ENCODE results near the gene RB1. TPM values are rescaled to one million over a fixed set of nuclear protein-coding genes. Genes with fewer than 3 reads are reported as not detected.

RB1 gene
- total and polyA plus RNA-seq, 5 donors from 2014 or later, result 18.8 to 24.6 (median 23.0) TPM

DNA sequence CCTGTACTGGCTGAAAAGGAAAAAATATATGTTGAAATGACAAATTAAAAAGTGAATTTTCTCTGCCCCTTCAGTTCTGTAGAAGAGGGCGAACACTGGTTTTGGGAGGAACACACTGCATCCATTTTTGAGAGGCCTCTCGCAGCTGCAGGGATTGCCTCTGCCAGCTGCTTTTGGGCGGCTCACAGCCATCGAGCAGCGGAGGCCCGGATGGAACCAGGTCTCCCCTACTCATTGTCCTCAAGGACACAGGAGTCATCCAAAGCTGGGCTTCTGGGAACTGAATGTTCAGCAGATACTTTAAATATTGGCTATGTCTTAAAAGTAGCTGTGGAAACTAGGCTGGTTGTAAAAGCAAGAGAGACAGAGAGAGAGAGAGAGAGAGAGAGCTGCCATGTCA lies 212.2 kb downstream of the RB1 start:
- no peaks in the 10 kb centered on the region for H3K4me1 ChIP-seq (ENCODE audit: control insufficient read depth, insufficient read depth, low read length, poor library complexity, severe bottlenecking)
- H3K27me3 ChIP-seq (ENCODE audit: control insufficient read depth, insufficient read depth, low read length), result no peaks in the 10 kb centered on the region
- peaks cover 29% of the 10 kb centered on the region for H3K36me3 Mint-ChIP-seq
- ATAC-seq (ENCODE audit: low read depth in 2 of 2) (no peak), DNase-seq (no peak)
- H3K27ac Mint-ChIP-seq, result no peak overlapping the region
- H3K9me3 Mint-ChIP-seq, result no peaks in the 10 kb centered on the region
- H3K4me1 Mint-ChIP-seq, result peaks cover 2 to 16% (median 4%) of the 10 kb centered on the region in 4 donors
- H3K9me3 ChIP-seq (ENCODE audit: control insufficient read depth in 2 of 2, low read length in 2 of 2), result no peaks in the 10 kb centered on the region
- H3K4me3 ChIP-seq (ENCODE audit: low read depth, low read length), result no peak overlapping the region
- H3K27ac ChIP-seq (ENCODE audit: insufficient read depth, low read length, poor library complexity, severe bottlenecking), result no peak overlapping the region
- H3K36me3 ChIP-seq (ENCODE audit: control insufficient read depth, insufficient read depth, low read length), result peaks cover 13% of the 10 kb centered on the region
- H3K4me3 Mint-ChIP-seq, result no peak overlapping the region
- H3K27me3 Mint-ChIP-seq, result no peaks in the 10 kb centered on the region

DNA sequence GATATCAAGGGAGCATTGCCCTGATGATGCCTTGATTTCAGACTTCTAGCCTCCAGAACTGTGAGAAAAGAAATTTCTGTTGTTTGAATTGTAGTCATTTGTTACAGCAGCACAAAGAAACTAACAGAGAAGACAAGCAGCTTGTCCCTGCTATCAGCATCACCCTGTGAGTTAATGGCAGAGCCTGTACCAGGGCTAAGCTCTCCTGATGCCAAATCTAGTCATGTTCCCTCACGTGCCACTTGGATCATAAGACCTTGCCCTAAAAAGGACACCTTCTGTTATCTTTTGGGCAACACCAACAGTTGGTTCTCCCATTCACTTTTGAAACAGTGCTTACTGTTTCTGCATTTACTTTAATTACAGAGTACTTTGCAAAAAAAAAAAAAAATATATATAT lies 214.5 kb downstream of the RB1 start:
- Histone ChIP-seq H3K9me3 (ENCODE audit: control insufficient read depth in 2 of 2, low read length in 2 of 2) (no peaks in the 10 kb centered on the region), H3K4me1 (ENCODE audit: control insufficient read depth, insufficient read depth, low read length, poor library complexity, severe bottlenecking) (no peaks in the 10 kb centered on the region), H3K27ac (ENCODE audit: insufficient read depth, low read length, poor library complexity, severe bottlenecking) (no peak overlapping the region), H3K36me3 (ENCODE audit: control insufficient read depth, insufficient read depth, low read length) (peaks cover 10% of the 10 kb centered on the region), H3K4me3 (ENCODE audit: low read depth, low read length) (no peak overlapping the region), H3K27me3 (ENCODE audit: control insufficient read depth, insufficient read depth, low read length) (no peaks in the 10 kb centered on the region)
- DNase-seq (no peak), ATAC-seq (ENCODE audit: low read depth in 2 of 2) (no peak)
- no peak overlapping the region for H3K27ac Mint-ChIP-seq
- H3K27me3 Mint-ChIP-seq, result no peaks in the 10 kb centered on the region
- H3K4me1 Mint-ChIP-seq, result peaks cover 2 to 15% (median 4%) of the 10 kb centered on the region in 4 donors
- no peak overlapping the region for H3K4me3 Mint-ChIP-seq
- peaks cover 17% of the 10 kb centered on the region for H3K36me3 Mint-ChIP-seq
- no peaks in the 10 kb centered on the region for H3K9me3 Mint-ChIP-seq

DNA sequence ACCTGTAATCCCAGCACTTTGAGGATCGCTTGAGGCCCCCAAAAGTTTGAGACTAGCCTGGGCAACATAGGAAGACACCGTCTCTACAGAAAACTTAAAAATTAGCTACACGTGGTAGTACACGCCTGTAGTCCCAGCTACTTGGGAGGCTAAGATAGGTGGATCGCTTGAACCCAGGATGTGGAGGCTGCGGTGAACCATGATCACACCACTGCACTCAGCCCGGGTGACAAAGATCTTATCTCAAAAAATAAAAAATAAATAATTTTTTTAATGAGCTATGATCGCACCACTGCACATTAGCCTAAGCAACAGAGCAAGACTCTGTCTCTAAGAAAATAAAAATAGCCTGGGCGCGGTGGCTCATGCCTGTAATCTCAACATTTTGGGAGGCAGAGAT lies 222.7 kb downstream of the RB1 start:
- Mint-ChIP-seq H3K9me3 (no peaks in the 10 kb centered on the region), H3K36me3 (no peaks in the 10 kb centered on the region), H3K27ac (no peak overlapping the region), H3K27me3 (no peaks in the 10 kb centered on the region), H3K4me1 (peaks cover 18 to 26% (median 23%) of the 10 kb centered on the region in 4 donors), H3K4me3 (no peak overlapping the region)
- Histone ChIP-seq H3K36me3 (ENCODE audit: control insufficient read depth, insufficient read depth, low read length) (peaks cover 6% of the 10 kb centered on the region), H3K4me3 (ENCODE audit: low read depth, low read length) (no peak overlapping the region), H3K27me3 (ENCODE audit: control insufficient read depth, insufficient read depth, low read length) (no peaks in the 10 kb centered on the region), H3K27ac (ENCODE audit: insufficient read depth, low read length, poor library complexity, severe bottlenecking) (no peak overlapping the region), H3K4me1 (ENCODE audit: control insufficient read depth, insufficient read depth, low read length, poor library complexity, severe bottlenecking) (peaks cover 15% of the 10 kb centered on the region), H3K9me3 (ENCODE audit: control insufficient read depth in 2 of 2, low read length in 2 of 2) (no peaks in the 10 kb centered on the region)
- ATAC-seq (ENCODE audit: low read depth in 2 of 2) (no peak), DNase-seq (no peak)

DNA sequence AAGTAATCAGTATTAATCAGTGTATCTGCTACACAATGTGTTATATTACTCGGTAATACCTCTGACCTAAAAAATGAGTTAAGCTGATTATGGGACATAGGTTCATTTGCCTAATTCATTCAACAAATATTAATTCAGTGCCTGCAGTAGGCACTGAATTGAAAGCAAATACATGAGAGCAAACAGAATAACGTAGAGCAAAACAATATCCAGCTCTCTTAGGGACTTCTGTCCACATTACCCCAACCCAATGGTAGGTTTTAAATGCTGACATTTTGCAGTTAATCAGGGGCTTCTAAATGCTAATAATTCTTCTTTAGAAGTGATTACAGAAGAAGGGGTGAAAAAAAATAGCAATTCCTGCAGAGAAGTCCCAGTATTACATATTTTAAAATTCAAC lies 224.4 kb downstream of the RB1 start:
- Histone ChIP-seq H3K27me3 (ENCODE audit: control insufficient read depth, insufficient read depth, low read length) (no peaks in the 10 kb centered on the region), H3K9me3 (ENCODE audit: control insufficient read depth in 2 of 2, low read length in 2 of 2) (no peaks in the 10 kb centered on the region), H3K4me1 (ENCODE audit: control insufficient read depth, insufficient read depth, low read length, poor library complexity, severe bottlenecking) (peaks cover 28% of the 10 kb centered on the region), H3K36me3 (ENCODE audit: control insufficient read depth, insufficient read depth, low read length) (no peaks in the 10 kb centered on the region), H3K4me3 (ENCODE audit: low read depth, low read length) (peak overlapping the region; percentile 38), H3K27ac (ENCODE audit: insufficient read depth, low read length, poor library complexity, severe bottlenecking) (no peak overlapping the region)
- Mint-ChIP-seq H3K4me1 (peaks cover 24 to 31% (median 28%) of the 10 kb centered on the region in 4 donors), H3K27me3 (peaks cover 8% of the 10 kb centered on the region), H3K27ac (no peak overlapping the region), H3K4me3 (no peak overlapping the region), H3K36me3 (no peaks in the 10 kb centered on the region), H3K9me3 (peaks cover 0 to 1% (median 0%) of the 10 kb centered on the region in 7 donors)
- DNase-seq (no peak), ATAC-seq (ENCODE audit: low read depth in 2 of 2) (no peak)

DNA sequence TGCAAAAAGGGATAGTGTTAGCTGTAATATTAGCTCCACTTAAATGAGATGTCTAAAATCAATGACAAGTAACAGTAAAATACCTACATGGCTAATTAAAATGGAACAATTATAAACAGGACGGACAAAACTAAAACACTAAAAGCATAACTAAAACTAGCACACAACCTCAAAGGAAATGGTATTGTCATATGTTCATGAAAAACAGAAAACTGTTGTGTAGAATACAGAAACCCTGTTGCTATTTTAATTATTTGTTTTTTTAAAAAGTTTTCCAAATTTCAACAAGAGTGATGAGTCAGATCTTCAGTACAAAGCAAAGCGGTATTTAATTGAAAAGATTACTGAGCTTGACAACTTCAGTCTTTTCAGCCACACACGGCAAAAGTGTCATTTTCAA lies 225.2 kb downstream of the RB1 start:
- H3K9me3 ChIP-seq (ENCODE audit: control insufficient read depth in 2 of 2, low read length in 2 of 2), result no peaks in the 10 kb centered on the region
- ATAC-seq (ENCODE audit: low read depth in 2 of 2), result no peak
- no peaks in the 10 kb centered on the region for H3K27me3 ChIP-seq (ENCODE audit: control insufficient read depth, insufficient read depth, low read length)
- peak overlapping the region; percentile 38 for H3K4me3 ChIP-seq (ENCODE audit: low read depth, low read length)
- H3K4me1 Mint-ChIP-seq, result peaks cover 28 to 35% (median 34%) of the 10 kb centered on the region in 4 donors
- H3K4me3 Mint-ChIP-seq, result peak overlapping the region in 1 of 4 donors; percentile 76
- H3K36me3 Mint-ChIP-seq, result no peaks in the 10 kb centered on the region
- no peak for DNase-seq
- no peaks in the 10 kb centered on the region for H3K36me3 ChIP-seq (ENCODE audit: control insufficient read depth, insufficient read depth, low read length)
- peaks cover 36% of the 10 kb centered on the region for H3K4me1 ChIP-seq (ENCODE audit: control insufficient read depth, insufficient read depth, low read length, poor library complexity, severe bottlenecking)
- H3K27ac Mint-ChIP-seq, result peak overlapping the region in 1 of 3 donors; percentile 51
- no peak overlapping the region for H3K27ac ChIP-seq (ENCODE audit: insufficient read depth, low read length, poor library complexity, severe bottlenecking)
- peaks cover 8% of the 10 kb centered on the region for H3K27me3 Mint-ChIP-seq
- H3K9me3 Mint-ChIP-seq, result peaks cover 0 to 1% (median 0%) of the 10 kb centered on the region in 7 donors

DNA sequence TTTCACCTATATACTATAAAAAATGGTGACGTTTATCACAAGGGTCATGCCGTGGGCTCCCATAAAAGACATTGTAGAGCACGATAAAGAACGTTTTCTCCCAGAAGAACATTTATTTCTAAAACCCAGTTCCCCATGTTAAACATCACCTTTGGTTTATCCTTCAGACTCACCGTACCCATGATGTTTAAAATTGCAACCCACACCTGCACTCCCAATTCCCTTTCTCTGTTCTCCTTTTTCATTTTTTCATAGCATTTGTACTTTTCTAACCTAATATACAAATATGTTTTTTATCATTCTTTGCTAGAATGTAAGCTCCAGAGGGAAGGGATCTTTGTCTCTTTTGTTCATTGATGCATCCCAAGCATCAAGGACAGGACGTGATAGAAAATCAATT lies 227.3 kb downstream of the RB1 start:
- peak overlapping the region; percentile 99 for H3K27ac Mint-ChIP-seq
- DNase-seq (no peak), ATAC-seq (ENCODE audit: low read depth in 2 of 2) (no peak)
- no peaks in the 10 kb centered on the region for H3K36me3 ChIP-seq (ENCODE audit: control insufficient read depth, insufficient read depth, low read length)
- no peaks in the 10 kb centered on the region for H3K9me3 ChIP-seq (ENCODE audit: control insufficient read depth in 2 of 2, low read length in 2 of 2)
- H3K9me3 Mint-ChIP-seq, result peaks cover 0 to 5% (median 0%) of the 10 kb centered on the region in 7 donors
- peaks cover 30 to 41% (median 36%) of the 10 kb centered on the region in 4 donors for H3K4me1 Mint-ChIP-seq
- H3K27me3 ChIP-seq (ENCODE audit: control insufficient read depth, insufficient read depth, low read length), result no peaks in the 10 kb centered on the region
- H3K4me1 ChIP-seq (ENCODE audit: control insufficient read depth, insufficient read depth, low read length, poor library complexity, severe bottlenecking), result peaks cover 36% of the 10 kb centered on the region
- H3K36me3 Mint-ChIP-seq, result no peaks in the 10 kb centered on the region
- no peak overlapping the region for H3K27ac ChIP-seq (ENCODE audit: insufficient read depth, low read length, poor library complexity, severe bottlenecking)
- peak overlapping the region; percentile 91 for H3K4me3 ChIP-seq (ENCODE audit: low read depth, low read length)
- peaks cover 13% of the 10 kb centered on the region for H3K27me3 Mint-ChIP-seq
- H3K4me3 Mint-ChIP-seq, result peak overlapping the region in 3 of 4 donors; percentile 76 to 99 (median 97)

Other genes starting within 250 kb of the RB1 start
- gene MED4, start 208.6 kb upstream of the RB1 start, total RNA-seq, result 69.1 TPM
- gene MED4, start 208.6 kb upstream of the RB1 start, polyA plus RNA-seq, result 100 to 1,000 TPM in 1 of 4 donors, 10 to 100 TPM in 3; 83.6 to 129 (median 97.8) TPM
- gene ITM2B, start 70.5 kb upstream of the RB1 start, total RNA-seq, result 324 TPM
- 1,000 to 10,000 TPM; 1,031 to 1,148 (median 1,078) TPM for gene ITM2B, start 70.5 kb upstream of the RB1 start, polyA plus RNA-seq
- 85.4 TPM for gene LPAR6, start 109.4 kb downstream of the RB1 start, total RNA-seq
- gene LPAR6, start 109.4 kb downstream of the RB1 start, polyA plus RNA-seq, result 100 to 1,000 TPM in 2 of 4 donors, 10 to 100 TPM in 2; 85.6 to 150 (median 95.7) TPM
- gene RCBTB2, start 229.3 kb downstream of the RB1 start, total RNA-seq, result 21.8 TPM
- gene RCBTB2, start 229.3 kb downstream of the RB1 start, polyA plus RNA-seq, result 10 to 100 TPM; 24.3 to 32.5 (median 27.3) TPM